GM18508 (cell line): ENCODE data around the gene SLC38A6.

Source experiments
- ATAC-seq: cut with Tn5 transposase; IDR thresholded peaks from one replicate; pipeline ENCODE4 v1.9.1; 2021; ENCODE audit warnings: moderate number of reproducible peaks; ENCODE audit not compliant: insufficient read depth, unreplicated experiment

Gene SLC38A6

DNA sequence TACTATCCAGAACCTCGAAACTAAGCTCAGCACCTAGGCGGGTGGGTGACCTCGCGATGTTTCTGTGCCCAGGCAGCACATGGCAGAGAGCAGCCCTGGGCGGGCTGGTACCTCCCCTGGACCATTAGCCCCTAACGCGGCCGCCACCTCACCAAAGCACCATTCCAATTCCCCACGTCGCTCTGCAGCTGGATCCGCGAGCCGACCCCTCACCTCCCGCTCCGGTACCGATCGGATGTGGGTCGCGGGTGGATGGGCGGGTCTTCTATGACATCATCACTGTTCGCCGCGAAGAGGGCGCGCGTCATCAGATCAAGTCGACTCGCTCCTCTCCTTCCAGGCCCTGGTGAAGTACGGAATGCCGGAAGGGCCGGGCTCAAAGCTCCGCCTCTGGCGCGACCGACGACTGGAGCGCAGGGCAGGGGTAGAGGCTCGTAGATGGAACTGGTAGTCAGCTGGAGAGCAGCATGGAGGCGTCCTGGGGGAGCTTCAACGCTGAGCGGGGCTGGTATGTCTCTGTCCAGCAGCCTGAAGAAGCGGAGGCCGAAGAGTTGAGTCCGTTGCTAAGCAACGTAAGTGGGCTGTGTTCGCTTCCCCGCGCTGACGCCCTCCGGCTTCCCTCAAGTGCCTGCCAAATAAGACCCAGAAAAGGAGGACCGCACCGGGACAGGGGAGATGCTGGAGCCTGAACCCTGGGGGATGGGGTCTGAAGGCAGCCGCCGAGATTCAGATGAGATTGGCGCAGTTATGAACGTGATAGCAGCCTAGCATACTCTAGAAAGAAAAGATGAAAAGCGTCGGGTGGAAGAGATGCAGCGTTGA is at the start of gene SLC38A6, which contains the start of gene TRMT5:
Gene SLC38A6, plus strand, starts transcription at position 435 of the 822 bp plus-strand sequence. Its CDS starts 33 bp downstream, at position 468.
Gene TRMT5, minus strand, starts transcription at position 269 of the 822 bp plus-strand sequence. Its CDS starts 106 bp downstream, at position 163.
- ATAC-seq, result peak; percentile 72

- no peak for ATAC-seq
These were observed 47.0 kb upstream of the SLC38A6 start for GRCh38 chr14:60933920-60934655.

DNA sequence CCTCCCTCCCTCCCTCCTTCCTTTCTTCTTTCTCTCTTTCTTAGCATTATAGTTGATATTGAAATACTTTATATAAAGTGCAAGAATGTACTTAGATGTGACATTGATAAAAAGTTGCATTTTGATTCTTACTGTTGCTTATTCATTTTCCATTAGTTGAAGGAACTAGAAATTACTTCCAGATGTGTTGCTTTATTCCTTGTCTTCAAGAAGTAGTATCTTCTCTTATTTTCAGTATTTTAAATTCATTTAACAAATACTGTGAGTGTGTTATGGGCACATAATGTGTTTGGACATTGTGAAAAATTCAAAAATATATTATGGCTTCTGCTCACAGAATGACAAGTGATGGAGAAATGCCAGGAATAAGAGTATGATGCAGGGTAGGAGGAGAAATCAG is 45.7 kb upstream of the SLC38A6 start:
- no peak for ATAC-seq

- no peak for ATAC-seq
These were observed 37.4 kb upstream of the SLC38A6 start for GRCh38 chr14:60943637-60944032.

- no peak for ATAC-seq
These were observed 36.8 kb upstream of the SLC38A6 start for GRCh38 chr14:60944204-60944603.

GRCh38 chr14:60945984-60946383 is 35.1 kb upstream of the SLC38A6 start:
- ATAC-seq, result no peak

- no peak for ATAC-seq
These were observed 34.3 kb upstream of the SLC38A6 start for GRCh38 chr14:60946773-60947172.

GRCh38 chr14:60951776-60952435 is 29.1 kb upstream of the SLC38A6 start:
- no peak for ATAC-seq

DNA sequence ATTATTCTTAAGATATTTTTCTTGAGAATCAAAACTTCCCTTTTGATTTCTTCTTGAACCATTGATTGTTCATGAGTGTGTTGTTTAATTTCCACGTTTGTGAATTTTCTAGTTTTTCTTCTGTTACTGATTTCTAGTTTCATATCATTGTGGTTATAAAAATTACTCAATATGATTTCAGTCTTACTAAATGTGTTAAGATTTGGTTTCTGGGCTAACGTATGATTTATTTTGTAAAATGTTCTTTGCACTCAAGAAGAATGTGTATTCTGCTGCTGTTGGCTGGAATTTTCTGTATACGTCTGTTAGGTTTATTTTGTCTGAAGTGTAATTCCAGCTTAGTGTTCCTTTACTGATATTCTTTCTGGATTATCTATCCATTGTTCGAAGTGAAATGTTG is 24.8 kb upstream of the SLC38A6 start:
- ATAC-seq, result no peak

GRCh38 chr14:60956632-60957031 is 24.4 kb upstream of the SLC38A6 start:
- no peak for ATAC-seq

GRCh38 chr14:60958146-60958545 is 22.9 kb upstream of the SLC38A6 start:
- no peak for ATAC-seq

DNA sequence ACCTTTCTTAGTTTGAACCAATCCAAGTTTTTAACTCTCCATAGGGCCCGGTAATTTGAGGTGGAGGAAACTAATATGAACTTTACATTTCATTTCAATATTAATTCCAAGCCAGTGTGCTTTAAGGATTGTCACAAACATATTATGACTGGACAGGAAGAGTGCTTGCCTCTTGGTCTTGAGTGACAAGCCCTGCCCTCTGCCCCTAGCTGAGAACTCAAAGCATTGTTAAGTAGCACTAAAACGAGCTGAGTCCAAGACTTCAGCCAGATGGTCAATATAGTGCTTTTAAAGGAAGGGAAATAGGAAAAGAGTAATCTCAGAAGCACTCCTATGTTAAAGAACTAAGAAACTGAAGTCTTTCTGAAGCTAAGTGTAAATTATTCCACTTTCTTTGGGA is 17.3 kb upstream of the SLC38A6 start:
- ATAC-seq, result no peak

- no peak for ATAC-seq
These were observed 16.1 kb upstream of the SLC38A6 start for GRCh38 chr14:60964904-60965303.

DNA sequence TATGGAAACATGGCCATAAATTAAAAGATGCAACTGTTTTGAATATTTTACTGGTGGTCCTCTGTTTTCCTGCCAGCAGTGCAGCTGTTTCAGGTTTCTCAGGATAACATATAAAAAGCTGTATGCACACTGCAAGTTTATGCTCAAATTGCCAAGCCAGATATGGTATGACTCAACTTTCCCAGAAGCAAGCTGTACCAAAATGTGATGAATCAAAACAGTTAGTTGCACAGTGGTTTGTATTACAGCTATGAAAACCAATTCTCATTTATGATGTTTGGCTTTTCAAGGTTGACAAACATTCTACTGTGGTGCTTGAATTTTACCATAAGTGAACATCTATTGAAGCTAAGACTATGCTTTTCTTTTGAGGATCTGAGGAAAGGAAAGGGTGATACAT is 15.6 kb upstream of the SLC38A6 start:
- ATAC-seq, result no peak

- no peak for ATAC-seq
These were observed 12.9 kb upstream of the SLC38A6 start for GRCh38 chr14:60968099-60968498.

DNA sequence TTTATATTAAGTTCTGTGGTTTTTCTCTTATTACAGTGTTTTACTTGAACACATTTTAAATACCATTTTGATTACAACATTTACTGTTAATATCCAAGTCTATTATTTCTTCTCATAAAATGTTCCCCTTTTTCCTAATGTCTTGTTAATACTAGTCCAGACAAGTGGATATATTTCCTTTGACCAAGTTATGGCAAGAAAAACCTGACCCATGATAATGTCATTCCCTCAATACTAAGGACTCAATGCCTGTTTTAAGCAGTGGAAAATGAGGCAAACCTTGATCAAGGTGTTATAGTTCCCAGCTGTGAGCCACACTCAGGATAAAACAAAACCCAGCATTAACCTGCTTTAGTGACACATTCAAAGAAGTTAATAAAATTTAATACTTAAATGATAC is 12.4 kb upstream of the SLC38A6 start:
- ATAC-seq, result no peak

DNA sequence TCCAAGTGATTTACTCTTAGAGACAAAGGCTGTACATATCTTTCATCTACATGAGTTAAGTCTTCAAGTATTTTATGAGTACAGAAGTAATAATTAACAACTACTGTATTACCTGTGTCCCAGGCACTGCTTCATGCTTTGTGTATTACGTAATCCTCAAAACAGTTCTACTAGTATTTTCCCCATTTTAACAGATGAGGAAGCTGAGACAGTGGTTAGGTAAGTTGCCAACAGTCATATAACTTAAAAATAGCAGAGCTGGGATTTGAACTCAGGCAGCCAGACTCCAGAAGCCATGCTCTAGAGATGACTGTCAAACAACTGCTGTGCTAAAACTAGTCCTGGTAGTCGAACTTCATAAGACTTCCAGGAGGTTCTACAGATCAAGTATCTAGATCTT is 10.9 kb upstream of the SLC38A6 start:
- ATAC-seq, result no peak

DNA sequence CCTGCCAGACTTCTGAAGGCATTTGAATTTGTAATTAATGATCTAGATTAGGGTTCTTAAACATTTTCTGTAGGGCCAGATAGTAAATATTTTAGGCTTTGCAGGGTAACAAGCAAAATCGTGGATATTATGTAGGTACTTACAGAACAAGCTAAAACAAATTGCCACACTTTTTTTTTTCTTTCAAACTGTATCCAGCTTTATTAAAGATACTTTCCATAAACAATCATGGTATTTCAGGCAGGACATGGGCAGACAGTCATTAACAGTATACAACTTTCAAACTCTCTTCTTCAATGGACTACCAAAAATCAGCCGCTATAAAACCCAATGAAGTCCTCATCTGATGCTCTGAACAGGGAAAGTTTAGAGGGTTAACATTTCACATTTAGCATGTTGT is 9.8 kb upstream of the SLC38A6 start:
- no peak for ATAC-seq

DNA sequence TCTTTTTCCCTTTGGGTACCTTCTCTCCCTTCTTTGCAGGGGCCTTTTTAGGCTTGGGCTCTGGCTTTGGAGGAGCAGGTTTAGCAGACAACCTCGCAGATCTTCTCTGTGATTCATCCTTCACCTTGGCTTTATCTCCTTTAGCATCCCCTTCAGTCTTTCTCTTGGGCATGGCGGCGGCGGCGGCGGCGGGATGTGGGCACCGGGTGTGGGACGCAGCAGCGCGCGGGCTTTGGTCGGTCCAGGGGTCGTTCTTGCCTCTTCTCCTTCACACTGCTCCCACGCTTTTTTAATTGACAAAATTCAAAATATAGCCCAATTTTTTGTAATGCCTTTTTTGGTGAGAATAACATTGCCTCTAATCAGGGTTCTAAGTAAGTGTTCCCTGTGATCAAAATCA is 8.8 kb upstream of the SLC38A6 start:
- no peak for ATAC-seq

DNA sequence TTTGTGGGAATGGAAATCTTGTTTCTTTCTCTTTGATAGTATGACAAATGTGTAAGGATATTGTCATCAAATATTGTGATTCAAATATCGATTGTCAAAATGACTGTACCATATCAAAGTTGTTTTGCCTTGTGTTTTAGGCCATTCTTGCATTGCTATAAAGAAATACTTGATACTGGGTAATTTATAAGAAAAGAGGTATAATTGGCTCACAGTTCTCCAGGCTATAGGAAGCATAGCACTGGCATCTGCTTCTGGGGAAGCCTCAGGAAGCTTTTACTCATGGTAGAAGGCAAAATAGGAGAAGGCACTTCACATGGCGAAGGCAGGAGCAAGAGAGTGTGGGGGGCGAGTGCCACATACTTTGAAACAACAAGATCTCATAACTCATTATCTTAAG is 8.0 kb upstream of the SLC38A6 start:
- ATAC-seq, result no peak

DNA sequence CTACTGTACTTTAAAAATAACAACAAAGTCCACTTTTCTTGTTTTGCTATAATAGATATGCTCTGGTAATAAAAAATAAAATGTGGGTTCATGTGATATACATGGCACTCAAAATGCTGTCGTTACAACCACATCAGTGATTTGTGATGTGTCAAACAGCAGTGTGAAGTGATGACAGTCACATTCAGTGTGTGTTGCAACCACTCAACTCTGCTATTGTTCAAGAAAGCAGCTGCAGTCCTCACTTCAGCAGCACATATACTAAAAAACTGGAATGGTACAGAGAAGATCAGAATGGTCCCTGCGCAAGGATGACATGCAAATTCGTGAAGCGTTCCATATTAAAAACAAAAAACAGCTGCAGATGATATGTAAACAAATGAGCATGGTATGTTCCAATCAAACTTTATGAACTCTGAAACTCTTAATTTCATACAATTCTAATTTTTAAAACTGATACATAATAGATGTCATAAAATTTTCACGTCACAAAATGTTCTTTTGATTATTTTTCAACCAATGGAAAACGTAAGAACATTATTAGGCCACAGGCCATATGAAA is 6.9 kb upstream of the SLC38A6 start:
- ATAC-seq, result no peak
